NCI-H1436 treated with DMSO at 0.1 percent for 48 hours (cell line): ENCODE measurements around the gene ENTPD2.
"Not testable (repeated sequence)": the region's sequence is repeated elsewhere in the genome, so short reads cannot be mapped to it uniquely, and the experiment has no call there.

Experiments
- DNase-seq: peaks from one replicate; lab custom pipeline; 2025; lab: John Stamatoyannopoulos, UW

The ENTPD2 gene

GRCh38 chr9:137015976-137016375 is 37.9 kb downstream of the ENTPD2 start:
- DNase-seq, result no peak

GRCh38 chr9:137015540-137015930 is 38.3 kb downstream of the ENTPD2 start:
- DNase-seq, result no peak

GRCh38 chr9:137014776-137015539 is 38.9 kb downstream of the ENTPD2 start:
- no peak for DNase-seq

GRCh38 chr9:137014166-137014565 is 39.7 kb downstream of the ENTPD2 start:
- no peak for DNase-seq

- no peak for DNase-seq
These were observed 40.3 kb downstream of the ENTPD2 start for GRCh38 chr9:137013571-137013940.

- no peak for DNase-seq
These were observed 40.9 kb downstream of the ENTPD2 start for GRCh38 chr9:137012694-137013570.

GRCh38 chr9:137011907-137012675 is 41.8 kb downstream of the ENTPD2 start:
- DNase-seq, result no peak

GRCh38 chr9:137011156-137011555 is 42.7 kb downstream of the ENTPD2 start:
- no peak for DNase-seq

GRCh38 chr9:137009938-137010732 is 43.7 kb downstream of the ENTPD2 start:
- no peak for DNase-seq

GRCh38 chr9:137009217-137009616 is 44.6 kb downstream of the ENTPD2 start:
- no peak for DNase-seq

GRCh38 chr9:137008312-137008711 is 45.5 kb downstream of the ENTPD2 start:
- no peak for DNase-seq

- no peak for DNase-seq
These were observed 46.0 kb downstream of the ENTPD2 start for GRCh38 chr9:137007816-137008270.

- DNase-seq, result no peak
These were observed 46.6 kb downstream of the ENTPD2 start for GRCh38 chr9:137007108-137007815.

- DNase-seq, result no peak
These were observed 47.5 kb downstream of the ENTPD2 start for GRCh38 chr9:137006116-137007003.

- not testable (repeated sequence) for DNase-seq
These were observed 49.6 kb downstream of the ENTPD2 start for GRCh38 chr9:137004285-137004684.

- DNase-seq, result no peak
These were observed 51.2 kb downstream of the ENTPD2 start for GRCh38 chr9:137002646-137003041.

- DNase-seq, result no peak
These were observed 51.8 kb downstream of the ENTPD2 start for GRCh38 chr9:137001857-137002645.

GRCh38 chr9:137000177-137000930 is 53.5 kb downstream of the ENTPD2 start:
- DNase-seq, result no peak
